IPS DF 4.7 (cell line): ENCODE measurements around the gene PDE1C.

Source experiments
- DNase-seq: peaks from one replicate; pipeline ENCODE4 v3.0.0-alpha.2; 2013; ENCODE audit warnings: low spot score; ENCODE audit errors: extremely low read depth

PDE1C gene

DNA sequence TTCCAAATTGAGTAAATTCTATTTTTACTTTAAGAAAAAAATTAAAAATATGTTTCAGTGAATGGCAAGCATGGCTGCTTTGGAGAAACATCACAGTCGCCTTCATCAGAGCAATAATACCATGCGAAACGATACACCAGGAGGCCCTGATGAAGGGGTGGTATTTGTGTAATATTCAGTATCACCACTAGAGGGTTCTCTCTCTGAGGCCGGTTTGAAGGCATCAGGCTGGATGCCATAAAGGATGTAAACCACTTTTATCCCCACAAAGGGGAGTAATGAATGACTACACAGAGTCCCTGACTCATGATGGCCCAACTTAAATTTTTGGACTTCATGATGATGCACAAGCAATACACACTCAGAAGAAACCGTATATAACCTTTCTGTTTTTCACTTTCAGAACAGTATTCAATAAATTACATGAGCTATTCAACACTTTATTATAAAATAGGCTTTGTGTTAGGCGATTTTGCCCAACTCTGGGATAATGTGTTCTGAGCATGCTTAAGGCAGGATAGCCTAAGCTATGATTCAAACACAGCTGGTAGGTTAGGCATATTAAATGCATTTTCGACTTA is 287.7 kb downstream of the PDE1C start:
- DNase-seq, result peak; percentile 16

DNA sequence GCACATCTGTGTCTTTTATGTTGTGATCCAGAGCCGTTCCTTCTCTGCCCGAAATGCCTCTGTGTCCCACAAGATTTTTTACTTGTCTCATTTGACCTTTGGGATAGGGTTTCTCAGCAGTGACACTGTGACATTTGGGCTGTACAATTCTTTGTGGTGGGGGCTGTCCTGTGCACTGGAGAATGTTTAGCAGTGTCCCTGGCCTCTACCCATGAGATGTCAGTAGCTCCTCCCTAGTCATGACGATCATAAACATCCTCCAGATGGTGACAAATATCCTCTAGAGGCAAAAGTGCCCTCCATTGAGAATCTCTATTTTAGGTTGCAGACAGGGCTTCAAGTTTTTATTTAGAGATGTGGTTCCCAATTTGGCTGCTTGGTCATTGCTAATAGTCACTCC is 291.9 kb downstream of the PDE1C start:
- no peak for DNase-seq

DNA sequence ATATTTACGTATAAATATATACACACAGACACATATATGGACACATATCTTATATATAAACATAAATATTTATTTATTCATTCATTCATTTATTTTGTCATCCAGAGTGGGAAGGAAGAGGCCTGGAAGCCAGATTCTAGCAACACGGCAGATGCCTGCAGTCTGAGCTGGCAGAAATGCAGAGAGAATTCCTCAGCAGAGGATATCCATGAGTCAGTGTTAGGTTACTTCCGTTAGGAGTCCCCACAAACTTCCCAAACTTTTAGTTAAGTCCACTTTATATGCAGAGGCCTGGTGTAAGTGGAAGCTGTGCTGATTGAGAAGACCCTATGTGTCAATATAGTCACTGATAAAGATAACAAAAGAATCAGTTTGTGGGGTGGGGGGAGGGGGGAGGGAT is 293.6 kb downstream of the PDE1C start:
- DNase-seq, result no peak

DNA sequence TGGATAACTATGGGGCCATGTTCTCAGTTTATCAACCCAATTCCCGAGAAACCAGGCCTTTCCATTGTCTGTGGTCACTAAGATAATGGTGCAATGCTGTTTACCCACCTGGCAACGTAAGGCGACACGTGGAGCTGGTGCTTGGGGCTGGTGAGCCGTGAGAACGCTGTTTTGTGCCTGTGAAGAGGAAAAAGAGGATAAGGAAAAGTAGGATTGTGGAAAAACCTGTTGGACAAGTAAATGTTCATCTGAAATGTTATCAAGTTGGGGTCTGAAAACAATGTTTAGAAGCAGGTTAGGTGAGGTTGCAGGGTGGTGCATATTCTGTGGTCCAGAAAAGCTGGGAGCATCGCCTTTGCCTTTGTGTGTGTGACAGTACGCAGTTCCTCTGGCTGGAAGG is 294.7 kb downstream of the PDE1C start:
- no peak for DNase-seq

DNA sequence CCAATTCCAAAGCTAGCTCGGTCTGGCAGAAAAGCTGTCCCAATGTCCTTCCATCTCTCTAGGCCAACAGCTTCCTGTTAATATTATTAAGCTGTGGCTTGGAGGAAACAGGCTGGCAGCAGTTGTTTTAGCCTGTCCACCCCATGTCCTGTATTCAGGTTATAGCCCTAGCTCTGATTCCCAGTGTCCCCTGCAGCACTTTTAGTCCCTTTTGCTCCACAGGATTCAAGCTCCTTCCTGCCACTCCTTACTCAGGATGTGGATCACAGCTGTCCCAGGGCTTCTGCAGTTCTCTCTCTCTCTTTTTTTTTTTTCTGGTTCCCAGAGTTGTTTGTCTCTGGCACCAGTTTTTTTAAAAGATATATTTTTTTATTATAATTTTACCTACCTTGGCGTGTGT is 298.0 kb downstream of the PDE1C start:
- DNase-seq, result no peak

DNA sequence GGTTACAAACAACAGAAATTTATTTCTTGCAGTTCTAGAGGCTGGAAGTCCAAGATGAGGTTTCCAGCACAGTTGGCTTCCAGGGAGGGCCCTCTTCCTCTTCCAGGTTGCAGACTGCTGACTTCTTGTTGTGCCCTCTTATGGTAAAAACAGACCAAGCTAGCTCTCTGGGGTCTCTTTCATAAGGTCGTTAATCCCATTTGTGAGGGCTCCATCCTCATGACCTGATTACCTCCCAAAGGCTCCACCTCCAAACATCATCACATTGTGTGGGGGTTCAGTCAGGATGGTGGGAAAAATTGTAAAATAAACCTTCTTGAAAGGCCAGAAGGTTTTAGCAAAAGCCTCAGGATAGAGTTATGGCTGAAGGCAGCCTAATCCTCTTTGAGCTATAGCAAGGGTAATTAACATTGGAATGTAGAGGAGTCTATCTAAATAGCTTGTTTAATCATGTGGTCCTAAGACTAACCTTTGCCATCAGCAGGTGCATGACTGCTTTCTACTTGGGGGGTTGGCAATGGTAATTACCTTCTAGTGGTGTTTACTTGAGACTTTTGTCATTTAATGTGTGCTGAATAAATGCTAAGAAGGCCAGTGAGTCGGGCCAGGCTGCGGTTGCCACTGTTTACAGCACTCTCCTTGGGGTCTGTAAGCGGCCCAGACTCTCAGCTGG is 302.4 kb downstream of the PDE1C start:
- DNase-seq, result peak; percentile 56

DNA sequence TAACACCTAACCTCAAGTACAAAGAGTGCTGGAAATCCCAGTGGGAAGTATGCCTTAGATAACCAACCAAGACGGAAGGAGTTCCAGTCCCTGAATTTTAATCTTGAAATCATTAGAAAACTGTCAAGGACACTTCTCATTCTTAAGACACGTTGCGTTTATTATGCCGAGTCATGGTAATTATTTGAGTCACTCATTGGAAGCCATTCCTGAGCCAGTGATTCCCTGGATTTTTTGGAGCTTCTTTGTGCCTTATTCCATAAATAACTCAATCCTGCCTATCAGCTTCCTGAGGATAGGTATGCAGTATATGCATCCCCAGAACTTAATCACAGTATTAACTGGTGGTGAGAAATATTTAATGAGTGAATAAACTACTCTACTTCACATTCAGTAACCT is 305.7 kb downstream of the PDE1C start:
- no peak for DNase-seq

DNA sequence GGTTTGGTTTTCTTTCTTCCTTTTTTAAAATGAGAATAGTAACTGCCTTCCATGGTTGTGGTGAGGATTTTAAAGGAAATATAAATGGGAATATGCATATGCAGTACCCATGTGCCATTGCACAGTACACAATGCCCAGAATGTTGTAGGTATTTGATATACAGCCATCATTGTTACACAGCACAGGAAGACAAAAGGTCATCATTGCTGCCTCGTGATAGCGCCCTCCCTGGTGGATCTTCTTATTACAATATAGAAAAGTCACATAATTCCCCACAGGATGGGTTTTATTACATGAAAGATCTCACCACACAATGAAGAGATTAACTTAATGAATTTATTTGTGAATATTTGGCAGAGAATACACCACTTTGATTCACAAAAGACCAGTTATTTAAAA is 306.7 kb downstream of the PDE1C start:
- no peak for DNase-seq

DNA sequence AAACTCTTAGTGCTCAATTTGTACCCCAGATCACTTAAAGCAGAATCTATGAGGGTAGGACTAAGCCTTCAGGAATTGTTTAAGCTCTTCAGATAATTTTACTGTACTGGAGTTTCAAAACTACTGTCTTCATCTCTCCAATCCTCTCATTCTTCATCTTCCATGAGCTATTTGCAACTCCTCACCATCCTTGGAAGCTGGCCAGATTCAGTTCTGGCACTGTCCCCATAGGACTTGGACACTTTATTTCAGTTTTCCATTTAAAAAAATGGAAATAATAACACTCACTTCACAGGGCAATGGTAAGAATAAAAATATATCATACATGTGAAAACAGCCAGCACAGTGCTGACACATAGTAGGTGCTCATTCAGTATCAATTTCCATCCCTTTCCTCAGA is 308.6 kb downstream of the PDE1C start:
- DNase-seq, result no peak

DNA sequence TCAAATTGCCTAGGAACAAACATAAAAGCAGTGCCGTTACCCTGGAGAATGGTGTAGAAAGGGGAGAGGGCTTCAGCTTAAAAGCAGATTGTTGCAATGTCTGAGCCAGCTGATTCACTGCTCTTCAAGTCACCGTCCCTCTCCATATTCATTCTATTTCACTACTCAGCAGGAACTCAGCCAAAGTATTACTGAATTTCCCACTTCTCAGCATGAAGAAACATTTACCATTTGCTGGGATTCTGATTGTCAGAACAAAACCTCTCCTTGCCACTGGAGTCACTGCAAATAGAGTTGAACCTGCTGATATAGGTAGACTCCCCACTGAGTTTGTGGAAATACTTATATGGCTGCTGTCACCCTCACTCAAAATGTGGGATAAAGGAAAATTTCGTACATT is 311.5 kb downstream of the PDE1C start:
- no peak for DNase-seq

DNA sequence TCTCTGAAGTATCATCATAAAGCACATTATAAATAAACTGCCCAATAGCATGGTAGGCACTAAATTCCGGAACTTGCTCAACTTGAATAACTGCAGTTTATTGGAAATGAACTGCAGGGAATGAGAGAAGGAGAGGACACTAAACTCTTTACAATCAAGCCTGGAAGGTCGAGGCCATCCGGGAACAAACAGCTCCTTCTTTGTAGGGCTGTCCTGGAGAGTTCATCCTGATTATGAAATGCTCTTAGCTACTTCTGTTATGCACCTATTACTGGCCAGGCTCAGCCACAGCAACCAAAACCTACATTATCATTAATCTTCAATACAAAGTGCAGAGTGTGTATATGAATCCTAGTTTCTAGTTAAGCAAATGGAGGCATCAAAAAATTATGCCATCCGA is 318.5 kb downstream of the PDE1C start:
- no peak for DNase-seq

DNA sequence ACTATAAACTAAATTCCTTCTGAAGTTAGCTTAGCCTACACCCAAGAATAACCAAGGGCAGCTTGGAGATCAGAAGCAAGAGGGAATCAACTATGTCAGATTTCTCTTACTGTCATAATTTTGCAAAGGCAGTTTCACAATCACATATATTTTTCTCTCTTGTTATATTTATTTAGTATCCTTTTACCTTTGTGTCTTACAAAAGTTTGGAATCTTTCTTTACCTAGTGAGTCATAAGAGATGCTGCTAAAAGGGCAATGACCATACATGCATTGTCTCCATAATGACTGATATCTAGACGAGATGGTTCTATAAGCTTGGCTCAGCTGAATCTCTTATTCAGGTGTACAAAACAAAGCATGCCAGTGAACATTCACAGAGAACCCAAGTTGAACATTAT is 322.1 kb downstream of the PDE1C start:
- no peak for DNase-seq

DNA sequence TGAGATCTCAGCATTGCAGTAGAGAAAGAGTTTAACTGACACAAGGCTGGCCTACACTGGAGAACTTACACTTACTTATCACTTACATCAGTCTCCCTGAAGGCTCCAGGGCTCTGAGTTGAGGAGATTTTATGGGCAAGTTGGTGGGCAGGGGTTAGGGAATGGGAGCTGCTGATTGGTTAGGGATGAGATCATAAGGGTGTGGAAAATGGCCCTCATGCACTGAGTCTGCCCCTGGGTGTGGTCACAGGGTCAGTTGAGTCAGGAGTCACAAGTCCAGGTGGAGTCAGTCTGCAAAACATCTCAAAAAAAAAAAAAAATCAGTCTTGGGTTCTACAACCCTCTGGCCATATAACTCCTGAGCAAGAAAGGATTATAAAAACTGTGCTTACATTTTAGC is 322.7 kb downstream of the PDE1C start:
- DNase-seq, result no peak

DNA sequence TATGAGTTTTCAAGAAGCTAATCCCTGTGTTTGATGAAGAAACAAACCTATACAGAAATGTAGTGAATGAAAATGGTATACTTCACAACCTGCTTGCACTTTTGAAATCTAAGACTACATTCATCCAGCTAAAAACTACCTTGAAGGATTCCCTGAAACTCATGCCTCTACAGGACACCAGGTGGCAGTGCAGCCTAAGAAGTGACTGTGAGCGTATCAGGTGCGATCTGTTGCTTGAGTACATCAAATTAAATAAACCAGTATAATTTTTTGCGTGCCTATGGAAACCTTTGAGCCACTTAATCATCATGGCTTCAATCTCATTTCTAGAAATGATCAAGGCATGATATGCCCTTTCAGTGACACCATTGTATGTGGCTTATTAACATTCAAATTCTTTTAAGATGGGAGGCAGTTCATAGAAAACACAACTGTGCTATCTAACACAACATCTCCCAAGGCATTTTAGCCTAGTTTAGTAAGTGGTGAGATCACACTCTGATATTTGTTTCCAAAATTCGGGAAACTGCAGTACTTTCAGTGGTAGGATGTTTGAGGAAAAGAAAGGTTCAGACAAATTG is 325.8 kb downstream of the PDE1C start:
- DNase-seq, result no peak

DNA sequence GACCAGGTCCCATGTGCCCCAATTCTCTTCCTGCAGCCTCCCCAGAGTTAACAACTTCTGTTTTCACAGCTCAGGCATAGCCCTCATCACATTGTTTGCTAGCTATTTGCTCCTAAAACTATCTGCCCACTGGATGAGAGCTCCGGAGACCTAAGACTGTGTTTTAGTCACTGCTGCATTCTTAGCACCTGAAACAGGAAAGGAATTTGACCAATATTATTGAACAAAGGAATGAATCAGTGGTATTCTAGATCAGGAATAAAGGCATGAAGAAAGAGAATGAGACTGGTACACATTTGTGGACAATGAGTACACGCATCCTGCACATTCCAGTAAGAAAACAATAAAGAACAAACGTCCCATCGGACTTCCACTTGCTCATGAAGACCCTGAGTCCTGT is 328.4 kb downstream of the PDE1C start:
- no peak for DNase-seq

DNA sequence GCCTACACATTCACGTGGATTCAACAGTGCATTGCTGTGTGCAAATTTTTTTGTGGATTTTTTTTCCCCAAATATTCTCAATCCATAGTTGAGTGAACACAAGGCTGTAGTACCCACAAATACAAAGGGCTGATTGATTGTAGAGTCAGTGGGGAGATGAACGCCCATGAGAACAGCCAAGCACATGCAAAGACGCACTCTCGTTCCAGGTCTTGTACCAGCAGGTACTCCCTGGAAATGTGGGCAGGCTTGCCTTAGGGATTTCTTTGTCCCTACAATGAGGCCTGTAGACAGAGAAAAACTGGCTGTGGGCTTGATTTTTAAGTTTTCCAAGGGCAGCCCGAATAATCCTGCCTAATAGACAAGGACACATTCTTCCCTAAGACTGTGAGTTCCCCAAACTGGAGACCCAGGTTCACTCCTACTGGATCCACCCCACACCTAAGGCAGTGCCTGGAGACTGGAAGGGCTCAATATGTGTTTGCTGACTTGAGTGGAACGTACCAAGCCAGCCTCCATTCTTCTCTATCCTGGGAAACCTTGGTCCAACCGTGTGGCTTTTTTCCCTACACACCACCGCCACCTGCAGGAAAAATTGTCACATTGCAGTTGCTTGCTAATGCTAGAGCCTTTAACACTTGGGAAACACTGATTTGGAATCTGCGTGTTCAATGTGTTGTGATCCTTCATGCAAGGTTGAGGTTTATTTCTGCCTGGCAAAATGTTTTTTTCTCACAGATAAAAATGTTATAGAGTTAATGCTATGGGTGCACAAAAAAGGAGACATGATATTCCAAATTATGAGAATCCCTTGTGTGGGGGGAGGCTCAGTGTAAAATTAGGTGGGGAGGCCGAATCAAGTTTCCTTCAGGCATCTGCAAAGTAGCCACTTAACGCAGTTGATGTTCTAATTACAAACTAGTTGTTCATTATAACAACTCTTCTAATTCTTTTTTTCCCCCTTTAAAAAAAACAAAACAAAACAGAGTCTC is 333.9 kb downstream of the PDE1C start:
- DNase-seq, result peak; percentile 69

DNA sequence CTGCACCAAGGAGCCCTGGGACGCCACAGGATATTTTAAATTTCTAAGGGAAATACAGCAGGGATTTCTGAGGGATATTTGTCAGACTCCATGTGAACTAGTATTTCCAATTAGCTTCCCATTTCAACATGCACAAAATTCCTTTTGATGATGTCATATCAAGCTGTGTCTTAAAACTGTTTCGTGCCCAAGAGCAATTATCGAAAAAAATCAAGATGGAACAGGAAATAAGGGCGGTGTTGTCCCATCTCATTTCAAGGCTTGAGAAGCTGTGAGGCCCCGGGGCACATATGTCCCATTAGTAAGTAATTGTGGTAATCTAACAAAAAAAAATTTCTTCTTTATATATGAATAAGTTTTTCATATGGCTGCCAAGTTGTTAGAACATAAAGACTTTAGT is 335.8 kb downstream of the PDE1C start:
- DNase-seq, result no peak

DNA sequence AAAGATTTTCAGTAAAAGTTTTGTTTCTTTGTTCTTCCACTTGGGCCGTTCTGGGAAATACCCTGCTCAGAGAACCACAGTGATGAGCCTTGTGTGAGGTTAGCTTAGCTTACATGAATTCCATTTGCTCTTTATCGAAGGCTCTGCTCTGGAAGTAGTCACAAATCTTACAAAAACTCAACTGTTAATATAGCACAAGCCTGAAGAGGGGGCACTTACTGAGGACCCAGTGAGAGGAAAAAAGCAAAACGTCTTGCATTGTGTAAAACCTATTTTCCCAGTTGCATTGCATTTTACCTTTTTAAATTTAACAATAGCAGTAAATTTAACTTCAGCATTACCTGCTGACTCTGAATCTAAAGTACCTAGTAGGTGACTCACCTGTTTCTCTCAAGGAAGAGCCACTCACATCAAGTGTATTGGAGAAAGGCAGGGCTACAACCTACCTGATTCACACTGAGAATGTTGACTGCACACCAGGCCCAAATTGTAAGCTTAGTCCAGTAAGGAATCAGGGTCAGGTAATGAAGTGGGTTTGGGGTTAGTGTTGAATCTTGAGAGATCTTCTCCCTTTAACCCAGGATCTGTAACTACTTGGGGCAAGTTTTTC is 340.9 kb downstream of the PDE1C start:
- no peak for DNase-seq

DNA sequence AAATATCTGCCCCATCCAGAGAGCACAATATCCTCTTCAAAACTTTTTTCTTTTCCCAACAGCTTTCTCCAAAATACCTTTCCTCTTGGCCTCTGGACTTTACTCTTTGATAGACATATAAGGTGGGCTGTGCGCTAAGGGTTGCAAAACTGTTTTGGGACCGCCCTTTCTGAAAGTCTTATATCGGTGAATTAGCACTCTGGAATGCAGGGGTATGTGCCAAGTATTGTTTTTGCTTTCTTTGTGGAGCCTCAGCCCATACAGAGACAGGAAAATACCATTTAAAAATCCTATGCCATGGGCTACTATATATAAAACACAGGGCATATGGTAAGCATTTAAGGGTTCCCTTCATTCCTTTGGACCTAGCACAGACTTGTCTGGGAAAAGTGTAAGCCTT is 345.5 kb downstream of the PDE1C start:
- no peak for DNase-seq

DNA sequence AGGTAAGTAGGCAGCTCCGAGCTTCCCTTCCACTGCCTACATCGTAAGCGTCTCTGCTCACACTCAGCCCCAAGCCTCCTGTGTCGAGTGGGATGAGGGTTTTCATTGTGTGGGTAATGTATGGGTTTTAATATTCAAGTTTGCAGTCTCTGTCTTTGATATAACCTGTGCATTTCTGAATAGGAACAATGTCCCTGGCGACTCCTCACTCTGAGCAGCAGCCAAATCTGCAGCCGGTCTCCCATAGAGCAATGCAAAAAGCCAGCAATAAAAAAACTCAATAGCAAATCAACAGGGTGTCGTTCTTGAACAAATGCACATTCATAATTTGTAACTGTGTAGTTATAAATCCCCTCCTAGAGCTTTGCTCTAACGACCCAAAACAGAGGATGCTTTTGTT is 349.8 kb downstream of the PDE1C start:
- DNase-seq, result no peak

DNA sequence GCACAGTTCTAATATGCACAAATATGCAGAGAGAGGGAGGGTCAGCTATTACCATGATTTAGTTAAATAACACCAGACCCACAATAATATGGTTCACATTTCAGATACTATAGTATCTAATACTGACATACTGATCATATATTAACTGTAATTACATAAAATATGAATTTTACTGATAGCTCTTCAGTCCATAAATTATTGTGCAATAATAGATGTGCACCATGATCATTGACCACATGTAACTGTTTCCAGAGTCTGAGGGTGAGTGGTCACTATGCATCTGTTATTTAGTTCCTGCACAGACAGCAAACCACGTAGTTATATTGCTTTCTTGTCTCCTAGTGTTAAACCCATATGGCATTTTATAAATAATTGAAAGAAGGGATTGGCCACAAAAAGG is 353.9 kb downstream of the PDE1C start:
- no peak for DNase-seq

DNA sequence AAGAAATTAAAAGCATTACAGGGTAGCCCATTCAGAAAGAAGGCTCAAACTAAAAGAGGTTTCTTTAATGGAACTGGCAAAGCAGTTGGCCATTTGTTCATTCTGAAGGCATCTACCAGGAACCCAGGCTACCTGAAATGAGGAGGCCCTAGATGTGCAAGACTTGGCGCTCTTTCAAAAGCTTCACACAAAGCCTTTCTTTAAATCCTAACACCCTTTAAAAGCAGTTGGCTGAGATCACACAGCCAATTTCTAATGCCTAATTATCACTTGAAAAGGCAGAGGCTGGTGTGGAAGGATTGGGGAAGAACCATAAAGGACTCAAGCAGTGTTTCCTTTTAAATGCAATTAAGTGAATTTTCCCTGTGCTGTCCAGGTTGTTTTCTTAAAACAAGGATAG is 360.0 kb downstream of the PDE1C start:
- DNase-seq, result peak; percentile 68
